SK-N-SH (cell line): Measurements from ENCODE around the gene COQ8B. TPM values are rescaled to one million over a fixed set of nuclear protein-coding genes. Genes with fewer than 3 reads are reported as not detected.

Source experiments
- CTCF ChIA-PET: fragments of 300-600, 350-600 bp; formaldehyde crosslinking; extraction: SDS; loops from one replicate; lab custom pipeline; 2021; lab: Yijun Ruan, JAX
- POLR2A ChIA-PET: fragments of 350-600 bp; sonication (Branson Sonifier 250); formaldehyde crosslinking; extraction: SDS; loops from one replicate; lab custom pipeline; 2020; ENCODE audit warnings: antibody characterized with exemption, inconsistent platforms; lab: Yijun Ruan, JAX
- DNase-seq: peaks from one replicate; pipeline ENCODE4 v3.0.0; 2012
- H2AFZ ChIP-seq: fragments of 200-600 bp; sonication (generic); 2 replicates; pipeline ENCODE4 v1.8.1; 2016; ENCODE audit warnings: antibody characterized with exemption, mild to moderate bottlenecking, low read depth
- H3F3A ChIP-seq: fragments of 200-600 bp; sonication (generic); replicated peaks from 2 replicates; pipeline ENCODE3; 2016; ENCODE audit warnings: antibody characterized with exemption, mild to moderate bottlenecking; ENCODE audit not compliant: insufficient read depth
- H3K27ac ChIP-seq, 2 experiments: fragments of 200-500 bp in 1 of 2; fragments of 200-600 bp in 1 of 2; sonication (Bioruptor generic) in 1 of 2; sonication (generic), shearing (Covaris generic) in 1 of 2; 2 replicates each; pipeline versions ENCODE4 v1.5.1 to v1.6.1; 2014 to 2016; ENCODE audit warnings: low read depth in 2 of 2, inconsistent platforms in 1 of 2, low read length in 1 of 2, mild to moderate bottlenecking in 1 of 2, mixed read lengths in 1 of 2
- H3K27me3 ChIP-seq: fragments of 200-600 bp; sonication (generic), shearing (Covaris generic); 2 replicates; pipeline ENCODE4 v1.6.1; 2016; ENCODE audit warnings: mixed run types; ENCODE audit not compliant: insufficient read depth
- H3K36me3 ChIP-seq, 2 experiments: fragments of 200-500 bp in 1 of 2; fragments of 200-600 bp in 1 of 2; sonication (Bioruptor generic) in 1 of 2; sonication (generic) in 1 of 2; replicated peaks in 1 of 2; 2 replicates each; pipeline versions ENCODE3 to v1.5.1; 2014 to 2016; ENCODE audit warnings: low read length in 1 of 2, mild to moderate bottlenecking in 1 of 2; ENCODE audit not compliant: insufficient read depth in 2 of 2, control insufficient read depth in 1 of 2
- H3K4me1 ChIP-seq, 2 experiments: fragments of 200-500 bp in 1 of 2; fragments of 200-600 bp in 1 of 2; sonication (Bioruptor generic) in 1 of 2; sonication (generic), shearing (Covaris generic) in 1 of 2; 2 replicates each; pipeline versions ENCODE4 v1.5.1 to v1.6.1; 2014 to 2016; ENCODE audit warnings: low read depth in 1 of 2, low read length in 1 of 2, mixed run types in 1 of 2; ENCODE audit not compliant: insufficient read depth in 2 of 2, control insufficient read depth in 1 of 2
- H3K4me2 ChIP-seq: fragments of 200-600 bp; sonication (generic), shearing (Covaris generic); 2 replicates; pipeline ENCODE4 v1.6.1; 2017; ENCODE audit warnings: mixed run types
- H3K4me3 ChIP-seq, 2 experiments: fragments of 200-500 bp in 1 of 2; fragments of 200-600 bp in 1 of 2; sonication (Bioruptor generic) in 1 of 2; sonication (generic), shearing (Covaris generic) in 1 of 2; 2 replicates each; pipeline versions ENCODE4 v1.5.1 to v1.8.1; 2014 to 2016; ENCODE audit warnings: low read depth in 2 of 2, inconsistent platforms in 1 of 2, low read length in 1 of 2, mild to moderate bottlenecking in 1 of 2, mixed read lengths in 1 of 2, moderate library complexity in 1 of 2
- H3K79me2 ChIP-seq: fragments of 200-600 bp; sonication (generic); 2 replicates; pipeline ENCODE4 v1.8.1; 2017; ENCODE audit warnings: mild to moderate bottlenecking; ENCODE audit not compliant: insufficient read depth
- H3K9ac ChIP-seq: fragments of 200-600 bp; sonication (generic); 2 replicates; pipeline ENCODE4 v1.6.1; 2017; ENCODE audit warnings: mixed run types
- H3K9me2 ChIP-seq: fragments of 200-600 bp; sonication (generic); 2 replicates; pipeline ENCODE4 v1.6.1; 2017; ENCODE audit warnings: mixed run types
- H3K9me3 ChIP-seq: fragments of 200-600 bp; sonication (generic); 2 replicates; pipeline ENCODE4 v1.6.1; 2017; ENCODE audit warnings: mixed run types, mild to moderate bottlenecking, moderate library complexity
- H4K20me1 ChIP-seq: fragments of 200-600 bp; sonication (generic); 2 replicates; pipeline ENCODE4 v1.6.1; 2017; ENCODE audit warnings: mild to moderate bottlenecking, mixed run types; ENCODE audit not compliant: insufficient read depth
- CHD2 ChIP-seq: fragments of 150-350 bp; IDR thresholded peaks from 2 replicates; pipeline ENCODE4 v1.6.1; 2018; ENCODE audit warnings: low read length; ENCODE audit not compliant: partially characterized antibody
- FOSL2 ChIP-seq: IDR thresholded peaks from 2 replicates; pipeline ENCODE4 v1.4.0; 2012; ENCODE audit warnings: low read depth, mild to moderate bottlenecking, moderate library complexity, borderline replicate concordance
- FOXM1 ChIP-seq: IDR thresholded peaks from 2 replicates; pipeline ENCODE4 v1.4.0; 2012; ENCODE audit warnings: low read depth, mild to moderate bottlenecking
- GABPA ChIP-seq: IDR thresholded peaks from 2 replicates; pipeline ENCODE4 v1.4.0; 2012; ENCODE audit warnings: low read depth, mild to moderate bottlenecking
- NFIC ChIP-seq: IDR thresholded peaks from 2 replicates; pipeline ENCODE4 v1.4.0; 2012; ENCODE audit warnings: borderline replicate concordance
- NRF1 ChIP-seq: IDR thresholded peaks from 2 replicates; pipeline ENCODE4 v1.6.1; 2012; ENCODE audit warnings: low read depth, mild to moderate bottlenecking, low read length
- RFX5 ChIP-seq: IDR thresholded peaks from 2 replicates; pipeline ENCODE4 v1.6.1; 2012; ENCODE audit warnings: mild to moderate bottlenecking, improper control_type of control experiment, low read length
- RXRA ChIP-seq: IDR thresholded peaks from 2 replicates; pipeline ENCODE4 v1.4.0; 2012; ENCODE audit warnings: low read depth, mild to moderate bottlenecking, borderline replicate concordance
- SIN3A ChIP-seq: IDR thresholded peaks from 2 replicates; pipeline ENCODE4 v1.6.1; 2012; ENCODE audit warnings: low read depth, mild to moderate bottlenecking, low read length, moderate library complexity, borderline replicate concordance
- SMC3 ChIP-seq: IDR thresholded peaks from 2 replicates; pipeline ENCODE4 v1.6.1; 2012; ENCODE audit warnings: low read depth, low read length, improper control_type of control experiment
- TAF1 ChIP-seq: IDR thresholded peaks from 2 replicates; pipeline ENCODE4 v1.6.1; 2012; ENCODE audit warnings: low read depth, mild to moderate bottlenecking, low read length, moderate library complexity, borderline replicate concordance
- YY1 ChIP-seq: IDR thresholded peaks from 2 replicates; pipeline ENCODE4 v1.4.0; 2012; ENCODE audit warnings: low read depth, mild to moderate bottlenecking
- WGBS: methylation state at CpG from one replicate; pipeline ENCODE4 v1.1.6; 2017; ENCODE audit warnings: low lambda C conversion rate; 5-methylcytosine and 5-hydroxymethylcytosine counted together
- polyA plus RNA-seq, 3 experiments: library from polyadenylated mRNA; depleted of rRNA; stranded (reverse); fragments of >200 nt; gene quantifications; 2 replicates each; pipeline ENCODE4 v1.2.3, GENCODE V29; 2012
- TF ChIP-seq, protein P1 (sequence below): IDR thresholded peaks from 2 replicates; pipeline ENCODE4 v1.6.1; 2012; ENCODE audit warnings: mild to moderate bottlenecking, low read depth, low read length, moderate library complexity
- TF ChIP-seq, protein P2 (sequence below): fragments of 200-600 bp; sonication (generic); IDR thresholded peaks from 2 replicates; pipeline ENCODE4 v1.6.1; 2017; ENCODE audit warnings: antibody characterized with exemption, mild to moderate bottlenecking, moderate library complexity
- TF ChIP-seq, protein P3 (sequence below): IDR thresholded peaks from 2 replicates; pipeline ENCODE4 v1.4.0; 2012; ENCODE audit warnings: low read depth

COQ8B gene
- polyA plus RNA-seq, 1 of the 3 experiments (the other 2 are of a cell fraction), result 43.8 TPM

DNA sequence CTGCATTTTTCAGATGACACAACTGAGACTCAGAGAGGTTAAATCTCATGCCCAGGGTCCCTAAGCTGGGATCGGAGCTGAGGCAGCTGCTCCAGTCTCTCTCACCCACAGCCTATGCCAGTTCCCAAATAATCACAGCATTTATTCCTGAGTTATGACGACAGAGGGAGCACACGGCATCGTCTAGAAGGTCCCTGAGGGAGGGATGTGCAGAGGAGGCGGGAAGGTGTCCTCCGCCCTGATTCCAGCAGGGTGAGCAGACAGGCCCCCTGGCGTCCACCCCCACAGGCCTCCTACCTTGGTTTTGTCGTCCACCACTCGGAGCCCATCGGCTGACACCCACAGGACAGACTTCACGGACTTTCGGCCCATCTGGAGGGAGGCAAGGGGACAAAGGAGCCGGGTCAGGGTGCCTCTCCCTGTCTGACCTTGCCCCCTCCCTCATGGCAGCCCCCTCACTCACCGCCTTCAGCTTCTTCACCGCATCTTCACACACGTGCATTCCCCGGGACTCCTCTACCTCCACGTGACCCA is 34.2 kb downstream of the COQ8B start:
- Histone ChIP-seq H3K27ac (no peak overlapping the region), H3K4me2 (no peak overlapping the region), H3K79me2 (peaks cover 7% of the 10 kb centered on the region; the same call in 1 of the 2 replicates), H3K9me3 (no peaks in the 10 kb centered on the region), H3K9ac (no peak overlapping the region), H3K4me1 (no peaks in the 10 kb centered on the region; a peak in 1 of 4 replicates), H2AFZ (no peak overlapping the region), H4K20me1 (peaks cover 7% of the 10 kb centered on the region; the same call in 1 of the 2 replicates), H3K9me2 (no peaks in the 10 kb centered on the region), H3K27me3 (no peaks in the 10 kb centered on the region), H3F3A (no peaks in the 10 kb centered on the region), H3K36me3 (peaks cover 34 to 53% of the 10 kb centered on the region in 2 experiments)
- POLR2A ChIA-PET, result no interaction called here
- WGBS, result 94% methylated on average over 13 of the region's 18 CpGs
- DNase-seq, result no peak
- CTCF ChIA-PET, result interaction anchor here (1.5 to 2.5 kb wide), 2 partner anchors 19 to 122 kb away, joined by 3 to 14 read pairs; no protein-coding TSS in a partner anchor
- no peak for TF ChIP-seq YY1
- no peak for TF ChIP-seq NRF1
- TF ChIP-seq SIN3A, result no peak
- no peak for TF ChIP-seq FOSL2
- TF ChIP-seq, protein P1, sequence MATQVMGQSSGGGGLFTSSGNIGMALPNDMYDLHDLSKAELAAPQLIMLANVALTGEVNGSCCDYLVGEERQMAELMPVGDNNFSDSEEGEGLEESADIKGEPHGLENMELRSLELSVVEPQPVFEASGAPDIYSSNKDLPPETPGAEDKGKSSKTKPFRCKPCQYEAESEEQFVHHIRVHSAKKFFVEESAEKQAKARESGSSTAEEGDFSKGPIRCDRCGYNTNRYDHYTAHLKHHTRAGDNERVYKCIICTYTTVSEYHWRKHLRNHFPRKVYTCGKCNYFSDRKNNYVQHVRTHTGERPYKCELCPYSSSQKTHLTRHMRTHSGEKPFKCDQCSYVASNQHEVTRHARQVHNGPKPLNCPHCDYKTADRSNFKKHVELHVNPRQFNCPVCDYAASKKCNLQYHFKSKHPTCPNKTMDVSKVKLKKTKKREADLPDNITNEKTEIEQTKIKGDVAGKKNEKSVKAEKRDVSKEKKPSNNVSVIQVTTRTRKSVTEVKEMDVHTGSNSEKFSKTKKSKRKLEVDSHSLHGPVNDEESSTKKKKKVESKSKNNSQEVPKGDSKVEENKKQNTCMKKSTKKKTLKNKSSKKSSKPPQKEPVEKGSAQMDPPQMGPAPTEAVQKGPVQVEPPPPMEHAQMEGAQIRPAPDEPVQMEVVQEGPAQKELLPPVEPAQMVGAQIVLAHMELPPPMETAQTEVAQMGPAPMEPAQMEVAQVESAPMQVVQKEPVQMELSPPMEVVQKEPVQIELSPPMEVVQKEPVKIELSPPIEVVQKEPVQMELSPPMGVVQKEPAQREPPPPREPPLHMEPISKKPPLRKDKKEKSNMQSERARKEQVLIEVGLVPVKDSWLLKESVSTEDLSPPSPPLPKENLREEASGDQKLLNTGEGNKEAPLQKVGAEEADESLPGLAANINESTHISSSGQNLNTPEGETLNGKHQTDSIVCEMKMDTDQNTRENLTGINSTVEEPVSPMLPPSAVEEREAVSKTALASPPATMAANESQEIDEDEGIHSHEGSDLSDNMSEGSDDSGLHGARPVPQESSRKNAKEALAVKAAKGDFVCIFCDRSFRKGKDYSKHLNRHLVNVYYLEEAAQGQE, result no peak
- TF ChIP-seq TAF1, result no peak
- no peak for TF ChIP-seq SMC3
- TF ChIP-seq, protein P2, sequence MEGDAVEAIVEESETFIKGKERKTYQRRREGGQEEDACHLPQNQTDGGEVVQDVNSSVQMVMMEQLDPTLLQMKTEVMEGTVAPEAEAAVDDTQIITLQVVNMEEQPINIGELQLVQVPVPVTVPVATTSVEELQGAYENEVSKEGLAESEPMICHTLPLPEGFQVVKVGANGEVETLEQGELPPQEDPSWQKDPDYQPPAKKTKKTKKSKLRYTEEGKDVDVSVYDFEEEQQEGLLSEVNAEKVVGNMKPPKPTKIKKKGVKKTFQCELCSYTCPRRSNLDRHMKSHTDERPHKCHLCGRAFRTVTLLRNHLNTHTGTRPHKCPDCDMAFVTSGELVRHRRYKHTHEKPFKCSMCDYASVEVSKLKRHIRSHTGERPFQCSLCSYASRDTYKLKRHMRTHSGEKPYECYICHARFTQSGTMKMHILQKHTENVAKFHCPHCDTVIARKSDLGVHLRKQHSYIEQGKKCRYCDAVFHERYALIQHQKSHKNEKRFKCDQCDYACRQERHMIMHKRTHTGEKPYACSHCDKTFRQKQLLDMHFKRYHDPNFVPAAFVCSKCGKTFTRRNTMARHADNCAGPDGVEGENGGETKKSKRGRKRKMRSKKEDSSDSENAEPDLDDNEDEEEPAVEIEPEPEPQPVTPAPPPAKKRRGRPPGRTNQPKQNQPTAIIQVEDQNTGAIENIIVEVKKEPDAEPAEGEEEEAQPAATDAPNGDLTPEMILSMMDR, result no peak
- TF ChIP-seq, protein P3, sequence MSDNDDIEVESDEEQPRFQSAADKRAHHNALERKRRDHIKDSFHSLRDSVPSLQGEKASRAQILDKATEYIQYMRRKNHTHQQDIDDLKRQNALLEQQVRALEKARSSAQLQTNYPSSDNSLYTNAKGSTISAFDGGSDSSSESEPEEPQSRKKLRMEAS, result no peak
- TF ChIP-seq RFX5, result no peak
- no peak for TF ChIP-seq FOXM1
- TF ChIP-seq GABPA, result no peak
- TF ChIP-seq CHD2, result no peak
- TF ChIP-seq RXRA, result no peak
- no peak for TF ChIP-seq NFIC
- TF ChIP-seq, all 33 proteins: peak for 0
- H3K4me3 ChIP-seq, result no peak overlapping the region
